ENCODE data around the gene GOLGA6L10. TPM values are rescaled to one million over a fixed set of nuclear protein-coding genes. Genes with fewer than 3 reads are reported as not detected.

GOLGA6L10 gene
- total RNA-seq, 4 donors from 2014 or later: 0.33 to 1.7 (median 0.99) TPM

GRCh38 chr15:82307714-82308081, 41.6 kb downstream of the GOLGA6L10 start:
- intact Hi-C loops (cut with DNase I): no loop called here
- Histone ChIP-seq H3K4me1 (no peaks in the 10 kb centered on the region), H3K9me3 (peaks cover 0 to 5% (median 2%) of the 10 kb centered on the region in 4 donors), H3K36me3 (no peaks in the 10 kb centered on the region), H3K27ac (replicated peaks in 1 of 4) (no peak overlapping the region), H3K4me3 (no peak overlapping the region), H3K27me3 (no peaks in the 10 kb centered on the region)
- 86% methylated on average over 7 of the region's 8 CpGs for whole genome bisulfite sequencing
- peak; percentile 45 for DNase-seq (ENCODE audit: extremely low spot score)
- TF ChIP-seq POLR2AphosphoS5 (IDR thresholded peaks at IDR 0.05): no peak
- TF ChIP-seq POLR2A (IDR thresholded peaks at IDR 0.05; ENCODE audit: low read depth): no peak
- no peak for TF ChIP-seq CTCF (IDR thresholded peaks at IDR 0.05)
- no peak for TF ChIP-seq EP300 (IDR thresholded peaks at IDR 0.05)

- WGBS: 88% methylated on average over 16 of the region's 16 CpGs
- intact Hi-C loops (cut with DNase I): no loop called here
- DNase-seq (ENCODE audit: extremely low spot score): peak; percentile 60
Measured at GRCh38 chr15:82306791-82307713, 42.2 kb downstream of the GOLGA6L10 start.

GRCh38 chr15:82305621-82306048, 43.6 kb downstream of the GOLGA6L10 start:
- DNase-seq (ENCODE audit: extremely low spot score): peak; percentile 80
- no peaks in the 10 kb centered on the region for H3K36me3 ChIP-seq
- intact Hi-C loops (cut with DNase I): no loop called here
- H3K4me1 ChIP-seq: no peaks in the 10 kb centered on the region
- H3K4me3 ChIP-seq: no peak overlapping the region
- no peaks in the 10 kb centered on the region for H3K27me3 ChIP-seq
- WGBS: 90% methylated on average over 7 of the region's 7 CpGs
- H3K9me3 ChIP-seq: peaks cover 0 to 5% (median 2%) of the 10 kb centered on the region in 4 donors
- TF ChIP-seq POLR2AphosphoS5 (IDR thresholded peaks at IDR 0.05): no peak
- no peak for TF ChIP-seq CTCF (IDR thresholded peaks at IDR 0.05)
- no peak overlapping the region for H3K27ac ChIP-seq (replicated peaks in 1 of 4)

More at GRCh38 chr15:82306791-82307713, 42.2 kb downstream of the GOLGA6L10 start:
- no peaks in the 10 kb centered on the region for H3K4me1 ChIP-seq
- H3K27me3 ChIP-seq: no peaks in the 10 kb centered on the region
- H3K9me3 ChIP-seq: peaks cover 0 to 5% (median 2%) of the 10 kb centered on the region in 4 donors
- H3K36me3 ChIP-seq: no peaks in the 10 kb centered on the region
- no peak overlapping the region for H3K27ac ChIP-seq (replicated peaks in 1 of 4)
- no peak for TF ChIP-seq POLR2AphosphoS5 (IDR thresholded peaks at IDR 0.05)
- no peak for TF ChIP-seq POLR2A (IDR thresholded peaks at IDR 0.05; ENCODE audit: low read depth)
- no peak for TF ChIP-seq EP300 (IDR thresholded peaks at IDR 0.05)
- no peak for TF ChIP-seq CTCF (IDR thresholded peaks at IDR 0.05)
- H3K4me3 ChIP-seq: no peak overlapping the region

- intact Hi-C loops (cut with DNase I): no loop called here
Measured at GRCh38 chr15:82304778-82305090, 44.5 kb downstream of the GOLGA6L10 start.

More at GRCh38 chr15:82304778-82305090, 44.5 kb downstream of the GOLGA6L10 start:
- no peaks in the 10 kb centered on the region for H3K27me3 ChIP-seq
- H3K36me3 ChIP-seq: no peaks in the 10 kb centered on the region
- H3K4me3 ChIP-seq: no peak overlapping the region
- H3K9me3 ChIP-seq: no peaks in the 10 kb centered on the region
- WGBS: 87% methylated on average over 4 of the region's 4 CpGs
- no peak overlapping the region for H3K27ac ChIP-seq (replicated peaks in 1 of 4)
- DNase-seq (ENCODE audit: extremely low spot score): peak; percentile 80
- H3K4me1 ChIP-seq: no peaks in the 10 kb centered on the region
- no peak for TF ChIP-seq CTCF (IDR thresholded peaks at IDR 0.05)
- no peak for TF ChIP-seq POLR2AphosphoS5 (IDR thresholded peaks at IDR 0.05)
- no peak for TF ChIP-seq EP300 (IDR thresholded peaks at IDR 0.05)
- TF ChIP-seq POLR2A (IDR thresholded peaks at IDR 0.05; ENCODE audit: low read depth): no peak

All from esophagus muscularis mucosa (tissue), 4 donors.